NCI-H2196 treated with DMSO at 0.1 percent for 48 hours (cell line): ENCODE data around the gene SHISA3.

Experiments
- DNase-seq: peaks from one replicate; lab custom pipeline; 2025; ENCODE audit not compliant: unreplicated experiment; lab: John Stamatoyannopoulos, UW

The SHISA3 gene

DNA sequence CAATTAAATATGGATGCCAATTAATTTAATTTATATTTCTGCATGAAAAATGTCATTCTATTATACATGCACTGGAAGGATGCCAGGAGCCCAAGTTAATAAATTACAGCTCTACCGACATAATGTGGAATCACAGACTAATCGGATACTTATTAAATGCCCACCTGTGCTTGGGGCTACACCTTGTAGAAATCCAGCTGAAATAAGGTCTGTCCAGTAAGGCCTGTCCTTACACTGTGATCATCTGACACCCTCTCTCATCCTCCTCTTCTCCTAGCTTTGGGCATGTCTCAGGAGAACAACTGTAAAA is 6.0 kb upstream of the SHISA3 start:
- no peak for DNase-seq

DNA sequence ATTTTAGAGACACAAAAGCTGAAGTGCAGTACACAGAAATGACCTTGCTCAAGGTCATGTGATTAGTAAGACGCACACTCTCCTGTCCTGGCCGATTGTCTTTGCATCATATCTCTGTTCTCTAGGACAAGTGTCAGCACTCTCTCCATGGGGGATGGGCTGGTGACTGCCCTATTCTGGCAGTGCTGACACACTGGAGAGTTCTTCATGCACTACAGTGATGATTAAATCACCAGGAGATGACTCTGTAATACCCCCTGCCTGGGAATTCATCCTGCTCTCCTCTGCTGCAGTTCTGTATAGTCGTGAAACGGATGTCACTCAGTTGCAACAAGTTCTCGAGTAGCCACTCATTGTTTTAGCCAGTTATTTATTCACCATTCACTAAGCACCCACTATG is 5.3 kb upstream of the SHISA3 start:
- no peak for DNase-seq

- no peak for DNase-seq
Observed at GRCh38 chr4:42392436-42392835, 4.9 kb upstream of the SHISA3 start.

DNA sequence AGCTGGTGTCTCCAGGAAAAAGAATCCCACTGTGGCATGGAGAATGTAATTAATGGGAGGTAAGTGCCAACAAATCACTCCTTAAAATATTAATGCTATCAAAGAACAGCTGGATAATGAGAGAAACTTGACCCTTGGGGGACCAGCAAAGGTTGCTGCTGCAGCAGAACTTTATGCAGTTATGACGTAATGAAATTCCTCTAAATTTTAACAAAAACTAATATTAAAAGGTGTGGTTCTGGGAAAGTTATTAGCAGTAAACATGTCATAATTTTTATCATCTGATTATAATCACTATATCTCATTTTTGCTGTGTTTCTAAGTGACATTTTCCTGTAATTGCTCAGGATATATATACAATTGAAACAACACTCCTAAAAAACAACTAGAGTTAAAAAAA is 1.7 kb upstream of the SHISA3 start:
- no peak for DNase-seq

DNA sequence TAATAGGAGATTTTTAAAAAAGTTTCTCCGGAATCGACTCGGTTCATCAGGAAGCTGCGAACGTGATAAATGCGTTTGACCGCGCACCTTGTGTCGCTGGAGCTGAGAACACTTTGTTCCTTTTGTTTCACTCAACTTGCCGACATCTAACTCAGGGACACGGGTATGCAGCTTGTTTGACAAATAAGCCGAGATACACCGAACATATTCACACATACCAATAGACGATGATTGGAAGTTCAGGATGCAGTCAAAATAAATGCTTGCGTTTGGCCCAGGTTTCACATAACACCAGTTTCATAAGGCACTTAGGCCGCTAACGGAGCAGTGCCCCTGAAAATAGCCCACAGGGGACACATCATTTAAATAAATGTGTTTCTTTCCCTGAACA is 932 bp upstream of the SHISA3 start:
- DNase-seq = no peak

DNA sequence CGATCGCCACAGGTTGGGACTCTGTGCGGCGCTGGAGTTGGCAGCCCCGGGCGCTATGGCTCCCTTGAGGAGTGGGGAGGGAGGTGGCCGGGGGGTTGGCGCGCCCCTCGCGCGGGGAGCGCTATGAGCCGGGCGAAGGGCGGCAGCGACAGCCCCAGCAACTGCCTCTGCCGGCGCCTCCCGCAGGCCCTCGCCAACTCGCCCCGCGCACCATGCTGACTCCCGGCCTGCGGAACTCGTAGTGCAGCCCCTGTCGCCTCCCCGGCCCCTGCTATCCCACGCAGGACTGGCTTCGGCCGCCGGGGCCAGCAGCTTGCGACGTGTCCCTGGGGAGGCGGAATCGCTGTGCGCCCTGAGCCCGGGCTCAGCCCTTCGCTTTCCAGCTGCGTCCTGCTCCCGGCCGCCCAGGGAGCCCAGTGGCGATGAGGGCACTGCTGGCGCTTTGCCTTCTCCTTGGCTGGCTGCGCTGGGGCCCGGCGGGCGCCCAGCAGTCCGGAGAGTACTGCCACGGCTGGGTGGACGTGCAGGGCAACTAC is 415 bp downstream of the SHISA3 start:
- no peak for DNase-seq

GRCh38 chr4:42398171-42398870 is 1.0 kb downstream of the SHISA3 start:
- no peak for DNase-seq

GRCh38 chr4:42398871-42399331 is 1.6 kb downstream of the SHISA3 start:
- DNase-seq = no peak

DNA sequence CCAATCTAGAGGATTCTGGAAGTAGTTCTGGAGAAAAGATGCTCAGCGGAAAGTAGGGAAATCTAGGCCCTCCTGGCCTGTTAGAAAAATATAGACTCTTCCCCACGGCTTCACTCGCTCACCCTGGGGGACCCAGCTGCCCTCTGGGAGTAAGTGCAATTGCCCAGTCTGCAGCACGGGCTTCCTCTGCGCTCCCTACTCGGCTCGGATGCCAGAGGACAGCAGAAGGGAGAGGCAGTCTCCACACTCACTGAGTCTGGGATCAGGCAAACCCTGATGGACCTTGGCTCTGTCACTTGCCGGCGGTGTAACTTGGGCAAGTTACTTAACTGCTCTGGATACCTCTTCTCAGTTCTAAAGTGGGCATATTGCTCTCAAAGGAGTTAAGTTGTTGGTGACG is 2.1 kb downstream of the SHISA3 start:
- no peak for DNase-seq

GRCh38 chr4:42401171-42401570 is 3.9 kb downstream of the SHISA3 start:
- DNase-seq = no peak

DNA sequence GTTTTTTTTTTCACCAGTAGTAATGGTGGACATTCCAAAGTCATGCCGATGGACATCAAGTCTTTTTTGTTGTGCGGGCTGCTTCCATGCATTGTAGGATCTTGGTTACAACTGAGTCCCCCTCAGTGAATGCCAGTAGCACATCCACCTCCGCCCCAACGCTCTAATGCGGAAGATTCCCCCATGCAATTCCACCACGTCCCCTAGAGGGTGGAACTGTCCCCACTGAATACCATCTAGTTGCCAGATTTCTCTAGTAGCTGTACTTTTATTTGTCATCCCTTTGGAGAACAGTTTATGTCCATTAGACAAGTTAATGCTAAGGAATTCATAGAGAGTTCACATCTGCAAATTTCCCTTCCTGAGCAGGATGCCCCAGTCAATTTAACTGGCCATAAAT is 6.7 kb downstream of the SHISA3 start:
- DNase-seq = no peak

DNA sequence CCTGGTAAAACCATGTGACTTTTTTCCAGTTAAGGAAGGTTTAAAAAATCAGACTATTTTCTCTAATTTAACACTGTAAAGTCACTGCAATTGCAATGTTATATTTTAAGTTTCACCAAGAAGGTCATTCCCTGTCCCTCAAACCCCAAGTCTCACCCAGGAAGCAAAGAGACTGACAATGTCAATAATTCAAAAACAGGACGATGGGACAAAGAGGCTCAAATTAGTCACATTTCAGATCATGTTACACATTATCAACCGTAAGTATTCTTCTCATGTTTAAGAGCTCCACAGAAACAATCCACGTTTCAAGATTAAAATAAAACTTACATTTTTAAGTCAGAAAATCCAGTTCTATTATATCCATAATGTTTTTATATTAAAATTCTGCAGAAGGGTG is 13.2 kb downstream of the SHISA3 start:
- DNase-seq = no peak

DNA sequence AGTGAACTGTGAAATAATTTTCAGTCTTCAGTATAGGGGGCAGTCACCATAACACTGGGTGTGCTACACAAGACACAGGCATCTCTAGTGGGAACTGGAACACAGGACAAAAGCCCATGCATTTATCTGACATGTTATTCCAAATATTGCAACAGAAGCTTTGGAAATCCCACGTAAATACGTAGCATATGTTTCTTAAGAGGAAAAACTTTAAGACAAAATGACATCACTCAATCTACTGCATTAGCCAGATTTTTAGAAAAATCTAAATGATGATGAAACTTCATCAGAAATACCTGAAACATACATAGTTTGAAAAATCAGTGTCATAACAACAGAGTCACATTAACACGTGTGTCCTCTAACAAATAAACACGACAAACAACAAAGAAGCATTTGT is 14.5 kb downstream of the SHISA3 start:
- no peak for DNase-seq

GRCh38 chr4:42412251-42412650 is 15.0 kb downstream of the SHISA3 start:
- no peak for DNase-seq

DNA sequence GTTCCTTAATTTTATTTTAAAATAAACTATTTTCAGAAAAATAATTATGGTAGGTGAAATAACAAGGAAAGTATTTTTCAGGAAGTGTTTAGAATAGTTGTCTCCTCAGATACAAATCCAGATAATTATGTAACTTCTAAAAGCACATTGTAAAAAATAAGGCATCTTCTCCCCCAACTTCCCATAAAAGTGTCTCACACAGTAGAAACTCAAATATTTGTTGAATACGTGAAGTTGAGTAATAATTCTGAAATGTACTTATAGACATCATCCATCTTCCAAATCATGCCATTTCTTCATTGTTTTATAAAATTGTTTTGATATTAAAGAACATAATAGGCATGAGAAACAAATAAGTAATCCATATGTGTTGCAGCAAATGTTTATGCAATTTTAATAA is 18.0 kb downstream of the SHISA3 start:
- no peak for DNase-seq

DNA sequence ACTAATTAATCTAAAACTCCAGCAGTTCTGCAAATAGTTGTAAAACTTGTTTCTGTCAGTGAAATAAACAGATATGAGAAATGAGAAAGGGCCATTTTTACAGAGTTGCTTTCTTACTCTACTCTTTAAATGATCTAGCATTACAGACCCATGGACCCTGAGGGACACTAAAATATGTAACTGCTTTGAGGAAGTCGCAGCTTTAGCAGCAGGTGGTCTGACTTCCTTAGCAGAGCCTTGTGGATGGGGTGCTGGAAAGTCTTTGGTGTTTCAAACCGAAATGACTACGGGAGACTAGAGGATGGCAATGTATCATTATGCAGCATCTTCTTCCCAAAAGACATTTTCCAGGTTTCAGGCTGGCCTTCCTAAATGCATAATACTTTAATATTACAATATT is 18.7 kb downstream of the SHISA3 start:
- no peak for DNase-seq

DNA sequence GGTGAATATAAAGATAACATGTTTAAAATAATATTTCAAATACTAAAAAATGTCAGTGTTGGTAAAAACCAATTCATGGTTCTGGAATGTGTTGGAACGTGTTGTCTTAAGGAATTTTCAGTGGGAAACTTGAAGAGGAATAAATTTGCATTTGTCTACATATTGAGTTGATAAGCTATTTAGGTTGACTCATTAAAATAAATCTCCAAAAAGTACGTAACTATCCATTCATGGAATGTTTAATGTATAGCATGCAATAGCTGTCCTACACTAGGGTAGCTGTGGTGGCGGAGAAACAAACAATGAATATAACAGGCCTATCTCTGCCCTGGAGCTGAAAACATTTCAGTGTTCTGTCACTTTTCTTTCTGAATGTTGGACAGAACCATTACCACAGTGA is 20.3 kb downstream of the SHISA3 start:
- DNase-seq = no peak

DNA sequence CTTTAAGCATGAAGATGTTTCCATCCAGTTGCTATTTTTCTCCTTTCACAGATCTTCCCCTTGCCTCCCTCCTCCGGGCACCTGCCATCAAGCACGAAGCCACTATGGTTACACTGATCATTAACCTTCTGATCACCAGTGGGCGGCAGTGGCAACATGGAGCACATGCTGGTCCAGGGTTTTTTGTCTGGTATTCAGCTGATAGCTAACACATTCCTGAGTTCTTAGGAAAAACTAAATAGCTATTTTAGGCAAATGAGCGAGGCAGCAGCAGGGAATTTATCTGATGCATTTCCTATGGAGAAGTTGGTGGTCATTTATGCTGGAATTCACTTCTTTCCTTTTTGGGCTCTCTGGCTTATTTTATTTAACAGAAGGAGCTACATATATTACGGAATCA is 22.9 kb downstream of the SHISA3 start:
- no peak for DNase-seq

- DNase-seq = no peak
Observed at GRCh38 chr4:42425146-42426065, 28.1 kb downstream of the SHISA3 start.

DNA sequence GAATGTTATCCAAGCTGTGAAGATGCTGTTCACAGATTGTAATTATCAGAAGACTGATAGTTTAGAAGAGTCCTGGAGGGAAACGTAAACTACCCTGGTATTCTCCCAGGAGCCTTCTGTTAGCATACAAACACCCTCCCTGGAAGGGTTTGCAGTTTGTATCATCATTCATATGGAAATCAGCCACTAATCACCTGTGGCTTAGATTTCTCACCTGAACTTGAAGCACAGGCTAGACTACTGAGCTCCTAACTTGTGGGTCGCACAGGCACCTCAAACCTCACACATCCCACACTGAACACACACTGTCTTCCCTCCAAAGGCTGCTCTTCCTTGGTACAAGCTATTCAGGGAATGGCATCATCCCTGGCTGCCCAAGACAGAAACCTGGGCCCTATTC is 30.7 kb downstream of the SHISA3 start:
- DNase-seq = no peak

GRCh38 chr4:42436928-42437565 is 39.8 kb downstream of the SHISA3 start:
- no peak for DNase-seq

DNA sequence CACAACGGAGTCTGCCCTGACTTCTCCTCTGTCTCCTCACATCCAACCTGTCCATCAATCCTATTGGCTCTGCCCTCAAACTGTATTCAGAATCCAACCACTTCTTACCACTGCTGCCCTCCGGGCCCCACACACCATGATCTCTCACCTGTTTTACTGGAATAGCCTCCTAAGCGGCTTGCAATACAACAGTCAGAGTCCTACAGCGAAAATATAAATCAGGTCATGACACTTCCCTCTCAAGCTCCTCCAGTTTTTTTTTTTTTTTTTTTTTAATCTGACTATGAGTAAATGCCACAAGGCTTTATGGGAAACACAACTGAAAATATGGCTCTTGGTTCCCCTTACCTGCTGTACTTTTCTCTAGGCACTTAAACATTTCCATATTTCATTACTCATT is 42.8 kb downstream of the SHISA3 start:
- DNase-seq = no peak
